Measurements from ENCODE around the gene XKR7. TPM values are rescaled to one million over a fixed set of nuclear protein-coding genes. Genes with fewer than 3 reads are reported as not detected.

XKR7 gene
- total RNA-seq, 1 experiment from 2014 or later = 1.3 TPM

DNA sequence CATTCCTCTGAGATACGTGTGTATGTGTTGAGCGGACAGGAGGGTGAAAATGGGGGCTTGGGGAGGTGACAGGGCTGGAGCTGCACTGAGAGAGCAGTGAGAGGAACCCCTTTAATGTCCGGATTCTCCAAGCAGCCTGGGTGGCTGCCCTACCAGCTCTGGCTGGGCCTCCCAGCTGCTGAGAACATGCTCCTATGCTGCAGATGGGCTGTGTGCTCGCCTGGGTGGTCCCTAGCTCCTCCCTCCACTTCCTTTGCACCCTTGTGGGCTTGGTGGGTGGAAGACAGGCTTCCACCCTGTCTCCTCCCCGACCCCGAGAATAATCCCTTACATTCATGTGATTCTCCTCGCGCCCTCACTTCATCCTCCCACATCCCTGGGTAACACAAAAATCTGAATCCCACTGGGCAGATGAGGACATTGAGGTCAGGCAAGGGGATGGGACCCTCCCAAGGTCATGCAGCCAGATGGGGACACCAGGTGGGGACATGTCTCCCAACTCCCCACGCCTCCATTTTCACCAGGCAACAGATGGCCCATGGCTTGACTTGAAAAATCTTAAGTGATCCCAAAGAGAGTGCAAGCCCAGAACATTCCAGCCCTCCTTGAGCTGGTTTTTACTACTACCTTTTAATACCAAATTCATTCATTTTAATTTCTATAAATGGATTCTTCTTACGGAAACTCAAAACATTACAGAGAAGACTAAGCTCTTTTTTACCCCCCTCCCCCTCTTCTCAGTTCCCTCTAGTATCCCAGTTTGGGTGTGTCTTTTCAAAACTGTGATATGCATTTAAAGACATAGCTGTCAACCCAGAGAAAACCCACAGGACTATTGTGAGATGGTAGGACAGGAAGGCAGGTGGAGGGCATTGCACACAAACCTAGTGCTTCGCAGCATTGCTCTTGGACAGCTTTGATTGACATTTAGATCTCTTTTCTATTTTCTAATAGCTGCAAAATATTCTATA, 11.1 kb upstream of the XKR7 start:
- Histone ChIP-seq H3K23me2 (ENCODE audit: insufficient read length, low read depth, low read length, poor library complexity, severe bottlenecking) (no peaks in the 10 kb centered on the region), H2BK15ac (ENCODE audit: low read depth, low read length) (no peak overlapping the region), H3K27ac (ENCODE audit: insufficient read length, low read depth, low read length) (no peak overlapping the region), H3K23ac (ENCODE audit: insufficient read length, low read depth, low read length) (no peak overlapping the region), H2AFZ (ENCODE audit: low read length) (no peak overlapping the region), H3K9ac (ENCODE audit: extremely low read depth, insufficient read length, low read length) (no peak overlapping the region), H3K9me3 (ENCODE audit: control insufficient read depth, low read depth, low read length) (no peaks in the 10 kb centered on the region), H3K56ac (ENCODE audit: insufficient read length, low read depth, low read length) (no peak overlapping the region), H2BK20ac (ENCODE audit: low read depth, low read length, poor library complexity, severe bottlenecking) (no peak overlapping the region), H3K79me1 (ENCODE audit: insufficient read depth, low read depth, low read length, poor library complexity, severe bottlenecking) (no peaks in the 10 kb centered on the region), H3K79me2 (ENCODE audit: insufficient read depth, low read length) (no peaks in the 10 kb centered on the region), H2BK12ac (ENCODE audit: insufficient read length, low read depth, low read length) (no peak overlapping the region), H4K8ac (replicated peaks; ENCODE audit: insufficient read length, low read depth, low read length) (no peak overlapping the region), H4K20me1 (ENCODE audit: control insufficient read depth, insufficient read depth, insufficient read length) (no peaks in the 10 kb centered on the region), H3K4ac (ENCODE audit: low read depth, low read length) (no peak overlapping the region), H3K14ac (ENCODE audit: insufficient read depth, low read length) (no peak overlapping the region), H2BK5ac (ENCODE audit: insufficient read length, low read length) (no peak overlapping the region), H3K18ac (ENCODE audit: insufficient read length, low read depth, low read length) (no peak overlapping the region), H3T11ph (ENCODE audit: low read length) (no peak overlapping the region), H3K4me1 (ENCODE audit: insufficient read depth, low read length) (no peaks in the 10 kb centered on the region), H2AK5ac (ENCODE audit: insufficient read length, low read length) (no peak overlapping the region), H4K91ac (ENCODE audit: insufficient read length, low read depth, low read length) (no peak overlapping the region), H3K27me3 (ENCODE audit: insufficient read depth, low read length) (no peaks in the 10 kb centered on the region), H4K5ac (ENCODE audit: insufficient read length, low read depth, low read length) (no peak overlapping the region), H2BK120ac (ENCODE audit: low read depth, low read length, poor library complexity, severe bottlenecking) (no peak overlapping the region), H3K4me2 (ENCODE audit: insufficient read depth, insufficient read length, low read length) (no peak overlapping the region)
- no peak for TF ChIP-seq CTCF (conservative IDR thresholded peaks at IDR 0.05)
- H3K36me3 Mint-ChIP-seq (ENCODE audit: insufficient read depth in 1 of 3, low read depth in 3 of 3) = peaks cover 0 to under 1% (median 0%) of the 10 kb centered on the region in 3 experiments; a peak in 1 of 7 replicates
- H3K4me3 Mint-ChIP-seq = no peak overlapping the region
- H3K9me3 Mint-ChIP-seq = no peaks in the 10 kb centered on the region; a peak in 2 of 5 replicates
- WGBS (ENCODE audit: extremely low coverage, insufficient read length, low lambda C conversion rate) = 100% methylated on average over 1 of the region's 11 CpGs
- H3K4me1 Mint-ChIP-seq = peaks cover 0 to 13% of the 10 kb centered on the region in 2 experiments; a peak in 2 of 4 replicates
- H3K27ac Mint-ChIP-seq = no peak overlapping the region
- DNase-seq = no peak
- peaks cover 68% of the 10 kb centered on the region for H3K27me3 Mint-ChIP-seq (ENCODE audit: low read depth)

All from H9 (cell line).